Measurements from ENCODE around the gene AADAT.
A peak's percentile ranks its signal among the peaks of the same experiment; 100 is the strongest.

The AADAT gene

GRCh38 chr4:170025523-170026252, 64.1 kb downstream of the AADAT start:
- TF ChIP-seq, protein P1, sequence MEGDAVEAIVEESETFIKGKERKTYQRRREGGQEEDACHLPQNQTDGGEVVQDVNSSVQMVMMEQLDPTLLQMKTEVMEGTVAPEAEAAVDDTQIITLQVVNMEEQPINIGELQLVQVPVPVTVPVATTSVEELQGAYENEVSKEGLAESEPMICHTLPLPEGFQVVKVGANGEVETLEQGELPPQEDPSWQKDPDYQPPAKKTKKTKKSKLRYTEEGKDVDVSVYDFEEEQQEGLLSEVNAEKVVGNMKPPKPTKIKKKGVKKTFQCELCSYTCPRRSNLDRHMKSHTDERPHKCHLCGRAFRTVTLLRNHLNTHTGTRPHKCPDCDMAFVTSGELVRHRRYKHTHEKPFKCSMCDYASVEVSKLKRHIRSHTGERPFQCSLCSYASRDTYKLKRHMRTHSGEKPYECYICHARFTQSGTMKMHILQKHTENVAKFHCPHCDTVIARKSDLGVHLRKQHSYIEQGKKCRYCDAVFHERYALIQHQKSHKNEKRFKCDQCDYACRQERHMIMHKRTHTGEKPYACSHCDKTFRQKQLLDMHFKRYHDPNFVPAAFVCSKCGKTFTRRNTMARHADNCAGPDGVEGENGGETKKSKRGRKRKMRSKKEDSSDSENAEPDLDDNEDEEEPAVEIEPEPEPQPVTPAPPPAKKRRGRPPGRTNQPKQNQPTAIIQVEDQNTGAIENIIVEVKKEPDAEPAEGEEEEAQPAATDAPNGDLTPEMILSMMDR (conservative IDR thresholded peaks at IDR 0.05; ENCODE audit: low read depth, low read length), result no peak
- peak; percentile 16 for DNase-seq (ENCODE audit: low read depth)
- peak overlapping the region; percentile 78 for H3K4me3 ChIP-seq (ENCODE audit: low read depth, low read length)

- TF ChIP-seq, protein P1 (conservative IDR thresholded peaks at IDR 0.05; ENCODE audit: low read depth, low read length), result no peak
- H3K4me3 ChIP-seq (ENCODE audit: low read depth, low read length), result no peak overlapping the region
These were observed 67.5 kb downstream of the AADAT start for GRCh38 chr4:170022211-170022610.

DNA sequence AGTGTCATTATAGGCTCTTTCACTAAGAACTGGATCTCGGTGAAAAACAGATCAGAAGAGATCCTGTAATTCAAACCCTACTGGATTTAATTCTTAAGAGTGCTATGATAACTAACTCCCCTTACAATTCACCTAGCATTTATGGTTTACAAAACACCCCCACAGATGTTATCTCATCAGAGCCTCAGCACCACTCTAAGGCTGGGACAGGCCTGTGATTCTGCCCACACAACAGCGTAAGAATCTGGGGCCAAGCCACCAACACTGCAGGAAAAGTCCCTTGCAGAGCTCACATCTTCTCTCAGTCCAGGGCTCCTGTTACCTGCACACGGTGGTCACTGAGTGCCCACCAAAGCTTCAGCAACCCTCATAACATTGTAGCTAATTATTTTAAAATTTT, 72.5 kb downstream of the AADAT start:
- TF ChIP-seq, protein P1 (conservative IDR thresholded peaks at IDR 0.05; ENCODE audit: low read depth, low read length), result no peak
- DNase-seq (ENCODE audit: low read depth), result no peak
- no peak overlapping the region for H3K4me3 ChIP-seq (ENCODE audit: low read depth, low read length)

More at GRCh38 chr4:170022211-170022610, 67.5 kb downstream of the AADAT start:
- no peak for DNase-seq (ENCODE audit: low read depth)

- no peak for DNase-seq (ENCODE audit: low read depth)
- H3K4me3 ChIP-seq (ENCODE audit: low read depth, low read length), result no peak overlapping the region
- TF ChIP-seq, protein P1 (conservative IDR thresholded peaks at IDR 0.05; ENCODE audit: low read depth, low read length), result no peak
These were observed 74.5 kb downstream of the AADAT start for GRCh38 chr4:170015285-170015684.

DNA sequence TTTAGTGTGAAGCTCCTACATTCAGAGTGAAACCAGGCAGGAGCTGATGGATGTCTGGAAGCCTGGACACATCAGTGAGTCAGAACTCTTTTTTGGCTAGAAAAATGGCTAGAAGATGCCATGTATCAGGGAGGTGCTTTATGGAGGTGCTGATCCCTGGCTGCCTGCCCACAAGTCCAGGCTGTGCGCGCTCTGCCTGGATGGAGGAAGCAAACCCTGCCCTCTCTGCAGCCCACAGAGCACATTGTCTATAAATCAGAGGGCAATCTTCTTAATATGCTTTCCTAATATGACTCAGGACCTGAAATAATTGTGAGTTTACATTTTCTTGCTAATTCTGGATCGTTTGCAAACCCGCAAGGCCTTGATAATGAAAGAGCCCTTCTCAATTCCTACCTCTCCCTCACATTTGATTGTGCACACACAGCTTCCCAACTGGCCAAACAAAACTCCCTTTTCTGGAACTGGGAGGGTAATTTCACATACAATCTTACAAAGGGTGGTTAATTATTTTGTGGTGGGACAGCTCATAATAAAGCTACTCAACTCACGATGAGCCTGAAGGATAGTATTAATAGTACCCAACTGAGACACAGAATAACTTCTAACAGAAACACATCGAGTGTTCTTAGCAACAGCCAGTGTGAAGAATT, 75.3 kb downstream of the AADAT start:
- TF ChIP-seq, protein P1 (conservative IDR thresholded peaks at IDR 0.05; ENCODE audit: low read depth, low read length), result no peak
- H3K4me3 ChIP-seq (ENCODE audit: low read depth, low read length), result no peak overlapping the region
- DNase-seq (ENCODE audit: low read depth), result no peak

DNA sequence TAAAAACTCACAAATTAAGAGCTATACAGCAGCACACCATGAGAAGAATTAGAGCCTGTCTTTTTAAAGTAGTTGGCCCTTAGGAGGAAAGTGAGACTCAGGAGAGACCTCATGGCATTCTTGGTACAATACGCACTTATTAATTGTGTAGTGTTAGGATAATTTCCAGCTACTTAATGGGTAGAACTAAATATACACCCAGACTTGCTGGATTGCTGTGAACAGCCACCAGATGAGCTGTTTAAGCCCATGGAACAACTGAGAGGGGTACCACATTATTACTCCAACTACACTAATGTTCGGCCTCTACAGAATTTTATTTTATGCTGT, 77.2 kb downstream of the AADAT start:
- TF ChIP-seq, protein P1 (conservative IDR thresholded peaks at IDR 0.05; ENCODE audit: low read depth, low read length), result no peak
- H3K4me3 ChIP-seq (ENCODE audit: low read depth, low read length), result no peak overlapping the region

More for the DNA sequence above, 77.2 kb downstream of the AADAT start:
- DNase-seq (ENCODE audit: low read depth), result no peak

All from choroid plexus epithelial cell (primary cell).